Thyroid gland (tissue), 4 donors: Measurements from ENCODE around the gene SPDEF. TPM values are rescaled to one million over a fixed set of nuclear protein-coding genes. Genes with fewer than 3 reads are reported as not detected.

Experiments
- DNase-seq, 2 donors: peaks; one replicate each; pipeline ENCODE4 v3.0.0-alpha.2; 2019
- H3K27ac ChIP-seq, 3 donors: fragments of 200-600 bp; sonication (generic); 1 replicate in 2 of 3; 2 replicates in 1 of 3; pipeline ENCODE4 v1.5.1; 2016 to 2019; ENCODE audit warnings: mild to moderate bottlenecking in 1 of 3, moderate library complexity in 1 of 3
- H3K27me3 ChIP-seq: fragments of 200-600 bp; sonication (generic); one replicate; pipeline ENCODE4 v1.5.1; 2019
- H3K36me3 ChIP-seq, 2 donors: fragments of 200-600 bp; sonication (generic); one replicate each; pipeline ENCODE4 v1.5.1; 2016 to 2019
- H3K4me1 ChIP-seq, 2 donors: fragments of 200-600 bp; sonication (generic); one replicate each; pipeline ENCODE4 v1.5.1; 2017 to 2019
- H3K4me3 ChIP-seq, 3 donors: fragments of 200-600 bp; sonication (generic); replicated peaks in 1 of 3; 1 replicate in 2 of 3; 2 replicates in 1 of 3; pipeline ENCODE4 v1.5.1; 2016; ENCODE audit warnings: mild to moderate bottlenecking in 1 of 3
- H3K9me3 ChIP-seq: fragments of 200-600 bp; sonication (generic); one replicate; pipeline ENCODE4 v1.5.1; 2017
- POLR2A ChIP-seq, 2 donors: fragments of 450-650 bp; IDR thresholded peaks; one replicate each; pipeline ENCODE4 v1.6.1; 2017; ENCODE audit warnings: antibody characterized with exemption in 2 of 2, mild to moderate bottlenecking in 2 of 2, moderate library complexity in 1 of 2
- WGBS, 2 donors: methylation state at CpG; one replicate each; pipeline ENCODE4 v1.1.5; 2017; 5-methylcytosine and 5-hydroxymethylcytosine counted together
- intact Hi-C: fragments of 100-400 bp; cut with DNase I; formaldehyde crosslinking; loops from one replicate; pipeline ENCODE4 v1.15.1; 2023
- total RNA-seq, 4 donors: library from RNA; depleted of rRNA; stranded (reverse); fragments of >200 nt; gene quantifications; one replicate each; pipeline ENCODE4 v1.2.3, GENCODE V29; 2016
- TF ChIP-seq, protein P1 (sequence below), 6 experiments: fragments of 200-600 bp in 3 of 6; fragments of 450-650 bp in 3 of 6; sonication (generic) in 3 of 6; IDR thresholded peaks; one replicate each; pipeline ENCODE4 v1.5.1; 2016 to 2019; ENCODE audit warnings: antibody characterized with exemption in 6 of 6, mild to moderate bottlenecking in 2 of 6, inconsistent platforms in 1 of 6, moderate library complexity in 1 of 6

Gene SPDEF
- total RNA-seq, 4 donors from 2014 or later: not detected

DNA sequence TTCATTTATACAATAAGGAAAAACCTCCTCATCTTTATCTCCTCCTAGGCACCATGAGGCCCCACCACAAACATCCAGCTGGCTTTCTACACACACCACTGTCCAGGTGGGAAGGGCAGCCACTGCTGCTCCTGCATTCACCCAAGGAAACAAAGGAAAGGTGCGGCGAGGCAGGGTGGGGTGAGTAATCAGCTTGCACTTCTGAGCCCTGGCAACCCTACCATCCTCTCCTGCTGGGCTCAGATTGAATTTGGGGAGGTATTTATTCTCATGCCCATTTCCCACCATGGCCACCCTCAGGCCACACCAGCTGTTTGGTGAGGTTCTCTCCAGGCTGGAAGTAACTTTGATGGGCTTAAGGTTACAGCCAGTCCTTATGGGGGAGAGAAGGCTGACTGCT is 31.2 kb upstream of the SPDEF start:
- WGBS, 2 donors: 74 to 77% methylated on average over 2 of the region's 2 CpGs
- DNase-seq: no peak

GRCh38 chr6:34586327-34587040 is 30.4 kb upstream of the SPDEF start:
- WGBS, 2 donors: 64 to 73% methylated on average over 5 of the region's 5 CpGs
- no peaks in the 10 kb centered on the region for H3K9me3 ChIP-seq
- peaks cover 4 to 15% of the 10 kb centered on the region in 2 donors for H3K4me1 ChIP-seq
- TF ChIP-seq, protein P1, sequence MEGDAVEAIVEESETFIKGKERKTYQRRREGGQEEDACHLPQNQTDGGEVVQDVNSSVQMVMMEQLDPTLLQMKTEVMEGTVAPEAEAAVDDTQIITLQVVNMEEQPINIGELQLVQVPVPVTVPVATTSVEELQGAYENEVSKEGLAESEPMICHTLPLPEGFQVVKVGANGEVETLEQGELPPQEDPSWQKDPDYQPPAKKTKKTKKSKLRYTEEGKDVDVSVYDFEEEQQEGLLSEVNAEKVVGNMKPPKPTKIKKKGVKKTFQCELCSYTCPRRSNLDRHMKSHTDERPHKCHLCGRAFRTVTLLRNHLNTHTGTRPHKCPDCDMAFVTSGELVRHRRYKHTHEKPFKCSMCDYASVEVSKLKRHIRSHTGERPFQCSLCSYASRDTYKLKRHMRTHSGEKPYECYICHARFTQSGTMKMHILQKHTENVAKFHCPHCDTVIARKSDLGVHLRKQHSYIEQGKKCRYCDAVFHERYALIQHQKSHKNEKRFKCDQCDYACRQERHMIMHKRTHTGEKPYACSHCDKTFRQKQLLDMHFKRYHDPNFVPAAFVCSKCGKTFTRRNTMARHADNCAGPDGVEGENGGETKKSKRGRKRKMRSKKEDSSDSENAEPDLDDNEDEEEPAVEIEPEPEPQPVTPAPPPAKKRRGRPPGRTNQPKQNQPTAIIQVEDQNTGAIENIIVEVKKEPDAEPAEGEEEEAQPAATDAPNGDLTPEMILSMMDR (IDR thresholded peaks at IDR 0.05): no peak
- TF ChIP-seq POLR2A (IDR thresholded peaks at IDR 0.05): no peak
- peak overlapping the region in 1 of 3 donors; percentile 30 for H3K27ac ChIP-seq
- no peak for DNase-seq
- peaks cover 5 to 12% of the 10 kb centered on the region in 2 donors for H3K36me3 ChIP-seq
- intact Hi-C loops: no loop called here
- H3K4me3 ChIP-seq: no peak overlapping the region
- no peaks in the 10 kb centered on the region for H3K27me3 ChIP-seq

More for the DNA sequence above, 31.2 kb upstream of the SPDEF start:
- no peaks in the 10 kb centered on the region for H3K27me3 ChIP-seq
- H3K27ac ChIP-seq: peak overlapping the region in 1 of 3 donors; percentile 30
- intact Hi-C loops: no loop called here
- peaks cover 5 to 12% of the 10 kb centered on the region in 2 donors for H3K36me3 ChIP-seq
- TF ChIP-seq, protein P1 (IDR thresholded peaks at IDR 0.05): no peak
- no peak for TF ChIP-seq POLR2A (IDR thresholded peaks at IDR 0.05)
- H3K9me3 ChIP-seq: no peaks in the 10 kb centered on the region
- H3K4me3 ChIP-seq: no peak overlapping the region
- H3K4me1 ChIP-seq: peaks cover 4 to 23% of the 10 kb centered on the region in 2 donors

GRCh38 chr6:34585512-34586061 is 29.5 kb upstream of the SPDEF start:
- H3K27me3 ChIP-seq: no peaks in the 10 kb centered on the region
- H3K27ac ChIP-seq: no peak overlapping the region
- no peak overlapping the region for H3K4me3 ChIP-seq
- H3K4me1 ChIP-seq: peaks cover 4 to 15% of the 10 kb centered on the region in 2 donors
- TF ChIP-seq, protein P1 (IDR thresholded peaks at IDR 0.05): no peak
- H3K9me3 ChIP-seq: no peaks in the 10 kb centered on the region
- peaks cover 5 to 12% of the 10 kb centered on the region in 2 donors for H3K36me3 ChIP-seq
- WGBS, 2 donors: 66 to 71% methylated on average over 4 of the region's 4 CpGs
- intact Hi-C loops: no loop called here
- DNase-seq: no peak

DNA sequence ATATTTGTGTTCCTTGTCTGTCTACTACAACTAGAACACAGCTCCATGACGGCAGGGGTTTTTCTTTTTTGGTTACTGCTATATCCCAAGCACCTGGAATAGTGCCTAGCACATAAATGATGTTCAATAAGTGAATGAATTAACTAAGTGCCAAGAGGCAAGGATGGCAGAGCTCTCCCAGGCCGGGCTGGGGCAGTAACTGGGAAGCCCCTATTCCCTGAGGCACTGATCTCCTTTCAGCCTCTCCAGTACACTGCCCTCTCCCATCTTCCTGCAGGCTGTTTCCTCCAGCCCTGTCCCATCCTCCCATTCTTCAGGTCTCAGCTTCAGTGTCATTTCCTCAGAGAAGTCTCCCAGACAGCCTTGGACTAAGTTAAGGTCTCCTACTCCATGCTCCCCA is 29.0 kb upstream of the SPDEF start:
- Histone ChIP-seq H3K4me3 (no peak overlapping the region), H3K36me3 (peaks cover 5 to 12% of the 10 kb centered on the region in 2 donors), H3K4me1 (peaks cover 4 to 15% of the 10 kb centered on the region in 2 donors), H3K27me3 (no peaks in the 10 kb centered on the region), H3K9me3 (no peaks in the 10 kb centered on the region), H3K27ac (no peak overlapping the region)
- 81 to 91% methylated on average over 2 of the region's 2 CpGs for WGBS, 2 donors
- intact Hi-C loops: no loop called here
- no peak for TF ChIP-seq POLR2A (IDR thresholded peaks at IDR 0.05)
- DNase-seq: no peak

- Histone ChIP-seq H3K27ac (no peak overlapping the region), H3K4me1 (peaks cover 4 to 15% of the 10 kb centered on the region in 2 donors), H3K9me3 (no peaks in the 10 kb centered on the region), H3K4me3 (no peak overlapping the region), H3K27me3 (no peaks in the 10 kb centered on the region), H3K36me3 (peaks cover 5 to 12% of the 10 kb centered on the region in 2 donors)
- TF ChIP-seq, protein P1 (IDR thresholded peaks at IDR 0.05): no peak
- TF ChIP-seq POLR2A (IDR thresholded peaks at IDR 0.05): no peak
- intact Hi-C loops: no loop called here
- no peak for DNase-seq
- 90 to 91% methylated on average over 9 of the region's 9 CpGs for WGBS, 2 donors
Observed at GRCh38 chr6:34584694-34585093, 28.6 kb upstream of the SPDEF start.
